ENCODE measurements around the gene CPT1C.

Gene CPT1C

DNA sequence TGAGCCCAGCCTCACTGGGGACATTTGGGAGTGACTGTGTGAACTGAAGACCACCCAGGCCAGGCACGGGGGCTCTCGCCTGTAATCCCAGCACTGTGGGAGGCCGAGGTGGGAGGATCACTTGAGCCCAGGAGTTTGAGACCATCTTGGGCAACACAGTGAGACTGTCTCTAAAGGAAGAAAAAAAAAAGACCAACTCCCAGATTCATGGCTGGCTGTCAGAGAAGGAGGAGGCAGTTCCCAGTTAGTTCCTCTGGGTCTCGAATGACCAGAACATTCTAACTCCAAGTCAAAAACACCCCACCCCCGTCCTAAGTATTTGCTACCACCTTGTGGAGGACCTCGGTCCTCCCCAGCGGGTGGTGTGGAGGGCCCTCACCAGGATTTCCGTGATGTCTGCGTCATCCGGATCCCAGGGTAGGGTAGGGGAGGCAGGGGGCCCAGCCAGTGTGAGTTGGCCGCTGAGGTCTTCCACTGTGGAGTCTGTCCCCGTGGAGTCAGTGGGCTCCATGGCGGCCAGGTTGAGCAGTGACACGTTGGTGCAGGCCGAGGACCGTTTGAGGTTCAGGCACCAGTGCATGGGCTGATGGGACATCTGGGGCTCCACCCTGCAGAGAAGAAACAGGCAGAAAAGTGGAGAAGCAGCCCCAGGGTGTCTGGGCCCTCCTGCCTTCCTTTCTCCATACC is 70.9 kb downstream of the CPT1C start:
- Histone ChIP-seq H3K27ac (peak overlapping the region; percentile 44), H3K9ac (no peak overlapping the region)
- TF ChIP-seq, protein P1, sequence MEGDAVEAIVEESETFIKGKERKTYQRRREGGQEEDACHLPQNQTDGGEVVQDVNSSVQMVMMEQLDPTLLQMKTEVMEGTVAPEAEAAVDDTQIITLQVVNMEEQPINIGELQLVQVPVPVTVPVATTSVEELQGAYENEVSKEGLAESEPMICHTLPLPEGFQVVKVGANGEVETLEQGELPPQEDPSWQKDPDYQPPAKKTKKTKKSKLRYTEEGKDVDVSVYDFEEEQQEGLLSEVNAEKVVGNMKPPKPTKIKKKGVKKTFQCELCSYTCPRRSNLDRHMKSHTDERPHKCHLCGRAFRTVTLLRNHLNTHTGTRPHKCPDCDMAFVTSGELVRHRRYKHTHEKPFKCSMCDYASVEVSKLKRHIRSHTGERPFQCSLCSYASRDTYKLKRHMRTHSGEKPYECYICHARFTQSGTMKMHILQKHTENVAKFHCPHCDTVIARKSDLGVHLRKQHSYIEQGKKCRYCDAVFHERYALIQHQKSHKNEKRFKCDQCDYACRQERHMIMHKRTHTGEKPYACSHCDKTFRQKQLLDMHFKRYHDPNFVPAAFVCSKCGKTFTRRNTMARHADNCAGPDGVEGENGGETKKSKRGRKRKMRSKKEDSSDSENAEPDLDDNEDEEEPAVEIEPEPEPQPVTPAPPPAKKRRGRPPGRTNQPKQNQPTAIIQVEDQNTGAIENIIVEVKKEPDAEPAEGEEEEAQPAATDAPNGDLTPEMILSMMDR (IDR thresholded peaks at IDR 0.05) = no peak

DNA sequence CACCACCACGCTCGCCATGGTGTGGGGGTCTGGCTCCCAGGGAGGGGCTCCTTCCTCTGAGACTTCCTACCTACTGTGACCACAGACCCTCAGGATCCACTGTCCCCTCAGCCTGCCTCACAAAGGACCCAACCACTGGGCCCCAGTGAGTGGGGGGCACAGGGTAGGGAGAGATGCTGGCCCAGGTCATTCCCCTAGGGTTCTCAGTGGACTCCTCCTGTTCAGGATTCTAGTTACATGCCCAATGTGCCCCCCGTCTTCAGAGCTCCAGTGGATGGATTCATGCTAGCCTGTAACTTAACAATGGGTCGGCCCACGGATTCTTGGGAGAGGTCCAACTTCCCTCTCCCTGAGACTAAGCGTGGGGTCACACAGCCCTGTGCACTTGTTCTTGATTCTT is 72.3 kb downstream of the CPT1C start, which contains the start of gene TSKS:
Gene TSKS (minus strand): TSS at position 77 of the 400 bp plus-strand sequence. CDS start 59 bp downstream, at position 18.
- no peaks in the 10 kb centered on the region for H3K36me3 ChIP-seq (ENCODE audit: control insufficient read depth, insufficient read depth, low read length)
- no peaks in the 10 kb centered on the region for H3K9me3 ChIP-seq (ENCODE audit: control insufficient read depth, low read length)
- TF ChIP-seq, protein P1 (IDR thresholded peaks at IDR 0.05) = no peak
- H3K9ac ChIP-seq = no peak within 1 kb of the TSS
- peaks cover 6% of the 10 kb centered on the region for H3K4me1 ChIP-seq
- H3K79me2 ChIP-seq = peaks cover 14% of the 10 kb centered on the region
- no peak within 1 kb of the TSS for H2AFZ ChIP-seq
- no peak within 1 kb of the TSS for H3K27ac ChIP-seq
- no peak within 1 kb of the TSS for H3K4me3 ChIP-seq (ENCODE audit: low read depth, low read length)
- no peaks in the 10 kb centered on the region for H3K27me3 ChIP-seq (ENCODE audit: control insufficient read depth, insufficient read depth, low read length)
- H3K4me2 ChIP-seq (ENCODE audit: low read length) = no peak within 1 kb of the TSS

More for the DNA sequence above, 70.9 kb downstream of the CPT1C start:
- Histone ChIP-seq H3K4me3 (ENCODE audit: low read depth, low read length) (no peak overlapping the region), H3K27me3 (ENCODE audit: control insufficient read depth, insufficient read depth, low read length) (no peaks in the 10 kb centered on the region), H3K36me3 (ENCODE audit: control insufficient read depth, insufficient read depth, low read length) (no peaks in the 10 kb centered on the region), H3K4me1 (no peaks in the 10 kb centered on the region), H3K9me3 (ENCODE audit: control insufficient read depth, low read length) (no peaks in the 10 kb centered on the region), H3K4me2 (ENCODE audit: low read length) (no peak overlapping the region), H2AFZ (peak overlapping the region; percentile 38), H3K79me2 (no peaks in the 10 kb centered on the region)

Measured in parathyroid adenoma (tissue), 2 donors.